HCT116 (cell line): Measurements from ENCODE around the gene FAHD1. TPM values are rescaled to one million over a fixed set of nuclear protein-coding genes. Genes with fewer than 3 reads are reported as not detected.
A peak's percentile ranks its signal among the peaks of the same experiment; 100 is the strongest.

Experiments used
- ATAC-seq: fragments of 200-7000 bp; cut with Tn5 transposase; 2 replicates; pipeline ENCODE4 v1.9.1; 2020; ENCODE audit warnings: mild to moderate bottlenecking, moderate library complexity
- BruUV-seq: library from RNA; stranded (reverse); fragments of 400-500 nt; replicated peaks from 2 replicates; lab custom pipeline; 2021; lab: Mats Ljungman, UMichigan
- CTCF ChIA-PET: fragments of 300-600 bp; sonication (Branson Sonifier 250); formaldehyde crosslinking; loops from one replicate; lab custom pipeline; 2021; ENCODE audit warnings: antibody characterized with exemption; lab: Charles Lee
- POLR2A ChIA-PET: fragments of 300-600, 350-600 bp; sonication (Branson Sonifier 250); formaldehyde crosslinking; loops from one replicate; lab custom pipeline; 2021; ENCODE audit warnings: antibody characterized with exemption; lab: Charles Lee
- RAD21 ChIA-PET, 2 experiments: fragments of 300-600 bp; sonication (Branson Sonifier 250); formaldehyde crosslinking; loops; one replicate each; lab custom pipeline; 2023; ENCODE audit warnings: low total read pairs in 2 of 2; ENCODE audit not compliant: uncharacterized antibody in 2 of 2, unreplicated experiment in 2 of 2, low non-redundant PET in 1 of 2; lab: Charles Lee
- DNase-seq: peaks from one replicate; pipeline ENCODE4 v3.0.0-alpha.2; 2010; ENCODE audit warnings: low read depth, low spot score
- H2AFZ ChIP-seq: fragments of 200-600 bp; shearing (Covaris generic), sonication (generic); 2 replicates; pipeline ENCODE4 v1.6.1; 2017; ENCODE audit warnings: low read depth, mixed run types, mixed read lengths, antibody characterized with exemption, low read length; ENCODE audit not compliant: poor library complexity, severe bottlenecking
- H3K27ac ChIP-seq: 2 replicates; pipeline ENCODE4 v1.5.1; 2012; ENCODE audit warnings: low read depth, low read length
- H3K27me3 ChIP-seq: fragments of 200-600 bp; sonication (generic); 2 replicates; pipeline ENCODE4 v1.6.1; 2016; ENCODE audit warnings: mixed run types, low read length, mixed read lengths; ENCODE audit not compliant: insufficient read depth
- H3K36me3 ChIP-seq, 2 experiments: fragments of 200-500 bp in 1 of 2; fragments of 200-600 bp in 1 of 2; sonication (Bioruptor generic) in 1 of 2; sonication (generic) in 1 of 2; 2 replicates each; pipeline versions ENCODE4 v1.5.1 to v1.6.1; 2014 to 2016; ENCODE audit warnings: low read length in 2 of 2, inconsistent platforms in 1 of 2, mixed read lengths in 1 of 2, mixed run types in 1 of 2; ENCODE audit not compliant: insufficient read depth in 2 of 2, control insufficient read depth in 1 of 2
- H3K4me1 ChIP-seq, 2 experiments: fragments of 200-600 bp in 1 of 2; sonication (generic) in 1 of 2; 2 replicates each; pipeline versions ENCODE4 v1.5.1 to v1.6.1; 2012 to 2017; ENCODE audit warnings: low read length in 2 of 2, inconsistent platforms in 1 of 2, mild to moderate bottlenecking in 1 of 2, mixed read lengths in 1 of 2, mixed run types in 1 of 2, moderate library complexity in 1 of 2; ENCODE audit not compliant: insufficient read depth in 2 of 2, control insufficient read depth in 1 of 2
- H3K4me2 ChIP-seq: fragments of 200-600 bp; sonication (generic); 2 replicates; pipeline ENCODE4 v1.6.1; 2017; ENCODE audit warnings: mixed run types, low read length, mixed read lengths
- H3K4me3 ChIP-seq, 2 experiments: fragments of 200-600 bp in 1 of 2; sonication (generic) in 1 of 2; replicated peaks in 1 of 2; 2 replicates each; pipeline ENCODE4 v1.5.1; 2011 to 2016; ENCODE audit warnings: low read length in 2 of 2, control low read depth in 1 of 2, low read depth in 1 of 2, mild to moderate bottlenecking in 1 of 2, mixed read lengths in 1 of 2, mixed run types in 1 of 2
- H3K79me2 ChIP-seq: fragments of 200-600 bp; sonication (generic); 2 replicates; pipeline ENCODE4 v1.6.1; 2017; ENCODE audit warnings: mild to moderate bottlenecking, mixed run types, low read length, moderate library complexity, mixed read lengths; ENCODE audit not compliant: insufficient read depth
- H3K9ac ChIP-seq: fragments of 200-600 bp; sonication (generic); 2 replicates; pipeline ENCODE4 v1.6.1; 2016; ENCODE audit warnings: low read length, mixed read lengths
- H3K9me2 ChIP-seq: fragments of 200-600 bp; sonication (generic), shearing (Covaris generic); 2 replicates; pipeline ENCODE4 v1.6.1; 2017; ENCODE audit warnings: mixed run types, mild to moderate bottlenecking, moderate library complexity; ENCODE audit not compliant: insufficient read depth
- H3K9me3 ChIP-seq, 2 experiments: fragments of 200-500 bp in 1 of 2; fragments of 200-600 bp in 1 of 2; sonication (Bioruptor generic) in 1 of 2; sonication (generic) in 1 of 2; 2 replicates each; pipeline ENCODE4 v1.6.1; 2014 to 2017; ENCODE audit warnings: low read length in 2 of 2, mixed read lengths in 2 of 2, inconsistent platforms in 1 of 2, low read depth in 1 of 2, mild to moderate bottlenecking in 1 of 2, mixed run types in 1 of 2, moderate library complexity in 1 of 2; ENCODE audit not compliant: control insufficient read depth in 1 of 2, insufficient read depth in 1 of 2
- H4K20me1 ChIP-seq: fragments of 200-600 bp; sonication (generic), shearing (Covaris generic); 2 replicates; pipeline ENCODE4 v1.6.1; 2017; ENCODE audit warnings: mixed run types, mild to moderate bottlenecking, moderate library complexity; ENCODE audit not compliant: insufficient read depth
- POLR2AphosphoS5 ChIP-seq: IDR thresholded peaks from 2 replicates; pipeline ENCODE4 v1.6.1; 2011; ENCODE audit warnings: mild to moderate bottlenecking, low read depth, low read length, moderate library complexity
- ZFX ChIP-seq: fragments of 450-650 bp; IDR thresholded peaks from 2 replicates; pipeline ENCODE4 v1.6.1; 2017
- intact Hi-C: fragments of 100-400 bp; cut with micrococcal nuclease; formaldehyde crosslinking; loops from 2 replicates; pipeline ENCODE4 v1.10.0; 2022
- total RNA-seq: library from RNA; stranded (reverse); gene quantifications from one replicate; pipeline ENCODE4 v1.2.1, GENCODE V29; 2021; ENCODE audit not compliant: unreplicated experiment
- TF ChIP-seq, protein P1 (sequence below): IDR thresholded peaks from 2 replicates; pipeline ENCODE4 v1.6.1; 2011; ENCODE audit warnings: mild to moderate bottlenecking, low read length, moderate library complexity; ENCODE audit not compliant: insufficient replicate concordance; ENCODE audit errors: extremely low read depth

The FAHD1 gene
- total RNA-seq, 1 experiment from 2014 or later, result 25.8 TPM

DNA sequence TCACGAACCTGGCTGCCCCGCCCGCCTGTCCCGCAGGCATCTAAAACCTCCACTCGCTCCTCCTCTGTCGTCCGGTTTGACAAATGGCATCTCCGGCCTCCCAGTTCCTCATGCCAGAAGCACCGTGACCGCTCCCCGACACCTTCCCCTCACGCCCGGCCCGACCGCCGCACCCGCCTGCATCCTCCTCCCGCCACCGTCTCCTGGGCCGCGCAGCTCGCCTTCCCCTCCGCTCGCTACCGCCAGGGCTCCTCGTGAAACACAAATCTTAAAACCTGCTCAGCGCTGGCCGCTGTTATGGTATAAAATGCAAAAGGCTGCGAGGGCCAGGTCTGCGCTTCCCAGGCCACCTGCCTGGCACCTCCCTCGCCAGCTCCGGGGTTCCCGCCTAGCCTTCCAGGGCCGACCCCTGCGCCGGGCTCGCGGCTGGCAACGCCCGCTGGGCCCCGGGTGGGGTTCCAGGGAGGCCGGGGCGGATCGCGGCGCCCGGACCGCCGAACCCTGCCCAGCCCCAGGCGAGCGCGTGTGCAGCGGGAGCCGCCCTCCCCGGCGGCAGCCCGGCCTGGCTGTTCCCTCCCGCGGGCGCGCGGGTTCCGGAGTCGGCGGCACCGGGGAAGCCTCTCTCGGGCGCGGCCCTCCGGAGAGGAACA is 45.1 kb upstream of the FAHD1 start:
- no TSS peak for BruUV-seq
- peaks cover 0 to 5% of the 10 kb centered on the region in 2 experiments; a peak in 2 of 4 replicates for H3K36me3 ChIP-seq
- no peaks in the 10 kb centered on the region for H3K9me2 ChIP-seq
- TF ChIP-seq ZFX (peak; percentile 51; the same call in 1 of the 2 replicates), POLR2AphosphoS5 (peak; percentile 28; the same call in 1 of the 2 replicates)
- TF ChIP-seq, protein P1, sequence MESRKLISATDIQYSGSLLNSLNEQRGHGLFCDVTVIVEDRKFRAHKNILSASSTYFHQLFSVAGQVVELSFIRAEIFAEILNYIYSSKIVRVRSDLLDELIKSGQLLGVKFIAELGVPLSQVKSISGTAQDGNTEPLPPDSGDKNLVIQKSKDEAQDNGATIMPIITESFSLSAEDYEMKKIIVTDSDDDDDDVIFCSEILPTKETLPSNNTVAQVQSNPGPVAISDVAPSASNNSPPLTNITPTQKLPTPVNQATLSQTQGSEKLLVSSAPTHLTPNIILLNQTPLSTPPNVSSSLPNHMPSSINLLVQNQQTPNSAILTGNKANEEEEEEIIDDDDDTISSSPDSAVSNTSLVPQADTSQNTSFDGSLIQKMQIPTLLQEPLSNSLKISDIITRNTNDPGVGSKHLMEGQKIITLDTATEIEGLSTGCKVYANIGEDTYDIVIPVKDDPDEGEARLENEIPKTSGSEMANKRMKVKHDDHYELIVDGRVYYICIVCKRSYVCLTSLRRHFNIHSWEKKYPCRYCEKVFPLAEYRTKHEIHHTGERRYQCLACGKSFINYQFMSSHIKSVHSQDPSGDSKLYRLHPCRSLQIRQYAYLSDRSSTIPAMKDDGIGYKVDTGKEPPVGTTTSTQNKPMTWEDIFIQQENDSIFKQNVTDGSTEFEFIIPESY, result no peak
- ATAC-seq (peak; percentile 11), DNase-seq (no peak)
- ChIA-PET RAD21 (no interaction called here), CTCF (interaction anchor here (1.0 to 1.2 kb wide), 5 partner anchors 8 to 150 kb away, joined by 3 to 13 read pairs (median 5); partner anchors contain the start of genes EME2, MAPK8IP3 and MRPS34), POLR2A (interaction anchor here (1.1 to 1.4 kb wide), 5 partner anchors 10 to 374 kb away, joined by 4 to 23 read pairs (median 6); partner anchors contain the start of genes EME2, FAHD1, HAGH and MRPS34)
- no peaks in the 10 kb centered on the region for H3K9me3 ChIP-seq
- H2AFZ ChIP-seq, result no peak overlapping the region
- intact Hi-C loops, result loop anchor here (1.0 to 2.0 kb wide), 2 partner anchors 9 to 45 kb away; partner anchors contain the start of genes FAHD1, HAGH and MRPS34
- peaks cover 0 to 22% of the 10 kb centered on the region in 2 experiments; a peak in 3 of 4 replicates for H3K4me1 ChIP-seq
- H4K20me1 ChIP-seq, result no peaks in the 10 kb centered on the region
- peaks cover 45% of the 10 kb centered on the region for H3K79me2 ChIP-seq
- H3K27me3 ChIP-seq, result no peaks in the 10 kb centered on the region
- H3K9ac ChIP-seq, result peak overlapping the region; percentile 88
- peak overlapping the region; percentile 78 for H3K27ac ChIP-seq
- H3K4me3 ChIP-seq, result peak overlapping the region; percentile 79 to 88
- H3K4me2 ChIP-seq, result peak overlapping the region; percentile 97
